Posterior vena cava (tissue), 2 donors: ENCODE results near the gene DTHD1. TPM values are rescaled to one million over a fixed set of nuclear protein-coding genes. Genes with fewer than 3 reads are reported as not detected.
A peak's percentile ranks its signal among the peaks of the same experiment; 100 is the strongest.

Experiments used
- DNase-seq: peaks from one replicate; pipeline ENCODE4 v3.0.0-alpha.2; 2020; ENCODE audit warnings: low spot score
- intact Hi-C, 2 donors: fragments of 100-400 bp; cut with DNase I; formaldehyde crosslinking; loops; one replicate each; pipeline versions ENCODE4 v1.14.1 to v1.14.2; 2022 to 2023
- total RNA-seq, 2 donors: library from RNA; stranded (reverse); fragmentation: NEBNext Ultra II Directional; extraction: Animal tissue kit (Norgen Biotek cat#: 25700); gene quantifications; one replicate each; pipeline ENCODE4 v1.2.1, GENCODE V29; 2021
- donor health status: DM: yes; HTN: yes; CAD: no.
- donor health status: DM: yes; HTN: yes; CAD: no.

DTHD1 gene
- total RNA-seq, 2 donors from 2014 or later = 0.37 to 0.38 TPM

GRCh38 chr4:36332023-36332781 is 50.8 kb downstream of the DTHD1 start:
- intact Hi-C loops = no loop called here
- DNase-seq = no peak

DNA sequence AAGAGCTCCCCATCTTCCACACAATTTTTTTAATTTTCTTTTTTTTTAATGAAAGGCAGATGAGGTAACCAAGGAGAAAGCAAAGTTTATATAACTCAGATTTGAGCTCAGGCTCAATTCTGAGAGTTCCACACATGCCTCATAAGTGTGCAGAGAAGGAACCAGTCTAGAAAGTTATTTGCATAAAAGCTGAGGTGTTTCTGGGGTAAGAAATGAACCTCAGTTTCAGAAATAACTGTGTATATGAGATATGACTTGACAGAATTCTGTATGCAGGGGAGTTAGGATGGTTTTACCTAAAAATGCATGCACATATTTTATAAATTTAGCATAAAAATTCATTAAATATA is 51.3 kb downstream of the DTHD1 start:
- no peak for DNase-seq
- intact Hi-C loops = no loop called here

- DNase-seq = peak; percentile 59
- intact Hi-C loops = no loop called here
Measured at GRCh38 chr4:36333303-36333877, 52.0 kb downstream of the DTHD1 start.

DNA sequence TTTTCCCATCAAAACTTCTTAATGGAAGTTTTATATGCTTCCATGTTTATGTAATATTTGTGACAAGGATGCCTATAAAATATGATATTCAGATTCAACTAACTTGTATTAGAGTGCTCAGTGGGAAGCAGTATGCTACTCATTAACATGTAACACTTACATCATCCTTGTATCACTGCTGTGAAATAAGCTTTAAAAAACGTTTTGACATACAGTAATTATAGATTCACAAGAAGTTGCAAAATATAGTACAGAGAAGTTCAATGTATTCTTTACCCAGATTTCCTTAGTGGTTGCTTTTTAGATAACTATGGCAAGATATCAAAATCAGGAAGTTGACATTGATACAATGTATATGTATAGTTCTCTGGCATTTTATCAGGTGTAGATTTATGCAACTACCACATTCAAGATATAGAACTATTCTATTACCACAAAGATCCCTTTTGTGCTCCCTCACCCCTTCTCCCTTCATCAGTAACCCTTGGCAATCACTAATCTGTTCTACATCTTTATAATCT is 56.3 kb downstream of the DTHD1 start:
- no peak for DNase-seq
- intact Hi-C loops = no loop called here

DNA sequence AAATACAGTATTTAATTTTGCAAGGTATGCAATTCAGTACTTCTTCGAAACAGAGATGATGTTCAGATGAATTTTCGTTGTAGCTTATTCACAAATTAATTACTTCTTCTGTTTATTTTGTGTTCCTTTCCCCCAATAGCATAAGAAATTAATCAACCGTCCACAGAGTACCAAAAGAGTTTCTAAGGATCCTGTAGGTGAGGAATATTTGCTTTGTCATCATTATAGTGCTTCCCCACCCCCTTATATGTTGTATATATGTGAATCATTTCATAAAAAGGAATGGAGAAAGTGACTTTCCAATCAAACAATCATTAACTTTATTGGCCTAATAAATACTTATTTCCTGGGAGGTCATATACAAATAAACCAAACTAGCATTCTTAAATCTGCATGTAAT is 57.6 kb downstream of the DTHD1 start:
- intact Hi-C loops = no loop called here

GRCh38 chr4:36341936-36342335 is 60.5 kb downstream of the DTHD1 start:
- DNase-seq = no peak
- intact Hi-C loops = no loop called here

More for the DNA sequence above, 57.6 kb downstream of the DTHD1 start:
- no peak for DNase-seq

DNA sequence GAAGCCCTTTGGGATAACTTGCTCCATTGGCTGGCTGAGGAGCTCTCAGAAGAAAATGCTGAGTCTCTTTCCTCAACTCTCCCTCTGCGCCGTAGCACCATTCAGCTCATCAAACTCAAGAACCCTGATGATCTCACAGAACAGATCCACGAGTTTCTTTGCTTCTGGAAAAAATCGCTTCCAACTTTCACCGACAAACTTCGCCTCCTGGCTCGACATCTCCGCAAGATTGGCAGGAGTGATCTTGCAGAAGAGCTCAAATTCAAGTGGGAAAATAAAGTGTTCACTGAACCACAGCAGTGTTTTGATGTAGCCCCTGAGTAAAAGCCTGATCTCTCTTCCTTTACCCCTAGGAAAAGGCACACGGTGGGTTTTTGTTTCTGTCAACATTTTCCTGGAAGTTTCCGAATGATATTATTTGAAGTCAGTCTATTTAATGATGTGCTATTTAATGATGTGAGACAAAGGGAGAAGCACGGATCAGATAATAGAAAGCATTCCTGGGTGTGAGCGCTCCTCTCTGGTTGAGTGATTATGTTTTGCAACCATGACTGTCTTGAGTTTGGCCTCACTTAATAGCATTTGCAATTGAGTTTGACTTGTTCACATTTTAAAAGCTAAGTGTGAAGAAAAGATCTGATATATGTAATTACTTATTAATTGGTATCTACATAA is 62.2 kb downstream of the DTHD1 start:
- intact Hi-C loops = no loop called here
- no peak for DNase-seq

- DNase-seq = no peak
- intact Hi-C loops = no loop called here
Measured at GRCh38 chr4:36348403-36348938, 67.1 kb downstream of the DTHD1 start.

GRCh38 chr4:36349938-36350549 is 68.6 kb downstream of the DTHD1 start:
- DNase-seq = no peak
- intact Hi-C loops = no loop called here

DNA sequence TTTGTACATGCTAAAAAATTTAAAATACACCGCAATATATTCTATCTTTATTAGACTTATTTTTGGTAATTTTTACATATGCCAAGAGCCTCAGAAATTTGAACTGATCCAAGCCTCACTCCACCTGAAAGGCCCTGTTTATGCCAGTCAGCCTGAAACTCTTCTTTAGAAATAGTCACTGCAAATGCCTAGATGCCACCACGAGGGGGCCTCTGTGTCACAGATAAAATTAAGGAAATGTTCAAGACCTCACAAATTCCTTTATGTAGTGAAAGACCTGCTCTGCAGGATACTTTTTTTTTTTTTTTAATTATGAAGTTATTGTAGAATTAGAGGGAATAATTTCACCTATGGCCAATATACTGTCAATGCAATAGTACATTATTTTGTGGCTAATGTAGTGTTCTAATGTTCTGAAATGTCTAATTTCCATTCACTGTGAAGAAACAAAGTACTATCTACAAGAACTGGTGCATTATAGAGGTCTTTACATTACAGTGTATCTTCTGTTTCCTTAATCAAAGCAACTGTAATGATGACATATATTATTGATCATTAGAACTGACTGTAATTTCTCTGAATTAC is 69.8 kb downstream of the DTHD1 start:
- DNase-seq = peak; percentile 84
- intact Hi-C loops = no loop called here

DNA sequence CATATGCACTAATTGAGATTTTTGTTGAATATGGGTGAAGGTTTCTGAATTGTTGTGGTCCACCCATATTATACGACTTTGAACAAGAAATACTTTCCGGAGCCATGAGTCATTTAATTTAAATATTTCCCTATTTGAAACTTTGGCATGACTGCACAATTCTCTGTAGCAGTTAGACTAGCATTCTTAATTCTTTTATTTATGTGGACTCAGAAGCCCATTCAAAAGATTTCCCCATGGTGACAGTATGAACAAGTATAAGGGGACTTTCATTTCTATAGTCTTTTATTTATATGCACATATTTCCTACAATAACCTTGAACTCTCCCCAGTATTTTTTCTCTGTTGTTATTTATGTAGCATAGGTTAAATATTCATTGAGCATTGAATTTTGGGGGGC is 72.6 kb downstream of the DTHD1 start:
- DNase-seq = no peak
- intact Hi-C loops = no loop called here

- intact Hi-C loops = no loop called here
- no peak for DNase-seq
Measured at GRCh38 chr4:36358173-36358572, 76.8 kb downstream of the DTHD1 start.

DNA sequence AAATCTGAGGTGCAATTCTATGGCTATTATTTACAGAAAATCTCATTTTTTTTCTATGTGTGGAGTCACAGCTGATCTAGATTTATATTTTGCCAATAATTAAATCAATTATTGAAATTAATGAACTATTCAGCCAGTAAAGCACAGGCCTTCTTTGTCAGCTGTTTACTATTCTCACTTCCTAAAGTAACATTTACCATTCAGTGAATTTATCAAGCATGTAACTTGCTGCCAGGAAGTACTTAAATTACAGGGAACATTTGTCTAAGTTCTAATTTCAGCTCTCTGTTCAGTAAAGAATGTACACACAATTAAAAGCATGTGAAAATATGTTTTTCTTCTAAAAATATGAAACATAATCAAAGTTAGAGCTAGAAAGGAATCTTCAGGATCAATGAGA is 79.3 kb downstream of the DTHD1 start:
- intact Hi-C loops = no loop called here
- no peak for DNase-seq

DNA sequence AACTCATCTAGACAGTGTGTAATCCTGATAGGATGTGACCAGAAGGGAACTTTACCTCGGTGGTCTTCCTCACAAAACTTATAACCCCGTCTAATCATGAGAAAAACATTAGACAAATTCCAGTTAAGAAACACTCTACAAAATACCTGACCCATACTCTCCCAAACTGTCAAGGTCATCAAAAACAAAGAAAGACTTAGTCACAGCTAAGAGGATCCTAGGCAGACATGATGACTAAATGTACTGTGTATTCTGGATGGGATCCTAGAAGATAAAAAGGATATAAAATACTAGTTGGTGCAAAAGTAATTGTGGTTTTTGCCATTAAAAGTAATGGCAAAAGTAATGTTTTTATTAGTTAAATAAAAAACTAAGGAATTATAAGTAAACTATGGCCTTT is 81.6 kb downstream of the DTHD1 start:
- no peak for DNase-seq
- intact Hi-C loops = no loop called here

- intact Hi-C loops = no loop called here
- DNase-seq = peak; percentile 62
Measured at GRCh38 chr4:36374836-36375511, 93.6 kb downstream of the DTHD1 start.

DNA sequence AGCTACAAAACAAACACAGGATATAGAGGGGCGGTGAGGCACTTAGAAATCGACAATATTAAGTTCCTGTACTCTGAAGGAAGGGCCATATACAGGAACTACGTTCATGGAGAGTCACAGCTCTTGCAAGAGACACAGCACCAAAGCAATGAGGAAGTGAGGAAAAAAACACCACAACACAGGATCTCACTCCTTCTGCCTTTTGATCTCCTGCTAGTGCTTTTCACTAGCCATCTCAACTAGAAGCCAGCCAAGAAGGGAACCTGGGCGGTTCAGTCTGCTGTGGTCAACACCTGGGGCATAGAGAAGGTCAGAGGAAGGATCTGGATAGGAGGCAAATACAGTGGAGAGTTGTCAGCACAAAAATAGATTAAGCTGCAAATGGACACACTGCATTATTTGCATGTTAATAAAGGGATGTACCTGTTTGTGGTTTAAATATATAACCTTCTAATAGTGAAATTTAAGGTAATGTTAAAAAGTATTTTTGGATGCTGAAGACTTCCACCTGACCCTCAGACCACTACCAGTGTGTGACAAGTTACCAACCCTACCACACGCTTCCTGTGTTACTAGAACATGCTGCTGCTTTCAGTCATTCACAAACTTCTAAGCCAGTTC is 104.6 kb downstream of the DTHD1 start:
- intact Hi-C loops = no loop called here
- no peak for DNase-seq

- intact Hi-C loops = no loop called here
- DNase-seq = no peak
Measured at GRCh38 chr4:36386691-36387090, 105.3 kb downstream of the DTHD1 start.

- intact Hi-C loops = no loop called here
- no peak for DNase-seq
Measured at GRCh38 chr4:36388710-36389109, 107.3 kb downstream of the DTHD1 start.

DNA sequence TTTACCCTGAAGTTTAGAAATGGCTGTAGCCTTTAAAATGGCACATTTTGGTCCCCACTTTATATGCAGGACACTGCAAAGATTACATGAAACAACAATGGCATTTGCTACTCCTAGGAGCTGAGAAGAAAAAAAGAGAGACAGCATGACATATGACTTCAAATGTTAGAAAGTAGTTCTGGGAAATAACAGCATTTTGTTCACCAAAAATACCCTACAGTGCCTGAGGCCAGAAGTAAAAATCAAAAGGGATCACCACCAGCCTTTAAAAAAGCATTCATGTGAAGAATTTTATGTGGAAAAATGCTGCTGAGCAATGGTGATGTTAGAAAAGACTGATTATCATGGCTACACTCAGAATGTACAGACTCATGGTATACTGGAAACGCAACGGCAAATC is 110.0 kb downstream of the DTHD1 start:
- no peak for DNase-seq
- intact Hi-C loops = no loop called here
